ENCODE measurements around the gene CDK5RAP3.
"Not testable (repeated sequence)": the region's sequence is repeated elsewhere in the genome, so short reads cannot be mapped to it uniquely, and the experiment has no call there.

Gene CDK5RAP3

GRCh38 chr17:47975189-47975822 is 4.4 kb downstream of the CDK5RAP3 start:
- DNase-seq (ENCODE audit: low spot score), result no peak

GRCh38 chr17:47975823-47976205 is 4.9 kb downstream of the CDK5RAP3 start:
- DNase-seq (ENCODE audit: low spot score), result no peak

- no peak for DNase-seq (ENCODE audit: low spot score)
Measured at GRCh38 chr17:47978324-47978723, 7.4 kb downstream of the CDK5RAP3 start.

- DNase-seq (ENCODE audit: low spot score), result no peak
Measured at GRCh38 chr17:47980541-47980940, 9.6 kb downstream of the CDK5RAP3 start.

GRCh38 chr17:47981462-47981861 is 10.5 kb downstream of the CDK5RAP3 start:
- DNase-seq (ENCODE audit: low spot score), result no peak

GRCh38 chr17:47982091-47982617 is 11.2 kb downstream of the CDK5RAP3 start:
- DNase-seq (ENCODE audit: low spot score), result no peak

GRCh38 chr17:47982645-47983390 is 11.9 kb downstream of the CDK5RAP3 start:
- no peak for DNase-seq (ENCODE audit: low spot score)

GRCh38 chr17:47983492-47984223 is 12.7 kb downstream of the CDK5RAP3 start:
- DNase-seq (ENCODE audit: low spot score), result no peak

- no peak for DNase-seq (ENCODE audit: low spot score)
Measured at GRCh38 chr17:47986520-47986919, 15.6 kb downstream of the CDK5RAP3 start.

- DNase-seq (ENCODE audit: low spot score), result no peak
Measured at GRCh38 chr17:47987240-47987835, 16.4 kb downstream of the CDK5RAP3 start.

GRCh38 chr17:47988445-47988844 is 17.5 kb downstream of the CDK5RAP3 start:
- not testable (repeated sequence) for DNase-seq (ENCODE audit: low spot score)

GRCh38 chr17:47989159-47989558 is 18.2 kb downstream of the CDK5RAP3 start:
- no peak for DNase-seq (ENCODE audit: low spot score)

GRCh38 chr17:47989700-47990099 is 18.8 kb downstream of the CDK5RAP3 start:
- no peak for DNase-seq (ENCODE audit: low spot score)

- DNase-seq (ENCODE audit: low spot score), result no peak
Measured at GRCh38 chr17:47990962-47991731, 20.2 kb downstream of the CDK5RAP3 start.

GRCh38 chr17:47992216-47992615 is 21.3 kb downstream of the CDK5RAP3 start:
- DNase-seq (ENCODE audit: low spot score), result no peak

GRCh38 chr17:47993031-47993564 is 22.2 kb downstream of the CDK5RAP3 start:
- DNase-seq (ENCODE audit: low spot score), result no peak

GRCh38 chr17:47993964-47994363 is 23.1 kb downstream of the CDK5RAP3 start:
- no peak for DNase-seq (ENCODE audit: low spot score)

- DNase-seq (ENCODE audit: low spot score), result no peak
Measured at GRCh38 chr17:47994724-47995123, 23.8 kb downstream of the CDK5RAP3 start.

- DNase-seq (ENCODE audit: low spot score), result no peak
Measured at GRCh38 chr17:47995241-47995935, 24.5 kb downstream of the CDK5RAP3 start.

- DNase-seq (ENCODE audit: low spot score), result no peak
Measured at GRCh38 chr17:47996201-47996600, 25.3 kb downstream of the CDK5RAP3 start.

GRCh38 chr17:47997586-47997985 is 26.7 kb downstream of the CDK5RAP3 start:
- DNase-seq (ENCODE audit: low spot score), result no peak
